CD4-positive, alpha-beta T cell treated with Interleukin-15 for 1 hour (primary cell): ENCODE data around the gene RNF112.
"Not testable (repeated sequence)": the region's sequence is repeated elsewhere in the genome, so short reads cannot be mapped to it uniquely, and the experiment has no call there.

Experiments used
- DNase-seq: peaks from one replicate; pipeline ENCODE4 v3.0.0-alpha.2; 2020

Gene RNF112

DNA sequence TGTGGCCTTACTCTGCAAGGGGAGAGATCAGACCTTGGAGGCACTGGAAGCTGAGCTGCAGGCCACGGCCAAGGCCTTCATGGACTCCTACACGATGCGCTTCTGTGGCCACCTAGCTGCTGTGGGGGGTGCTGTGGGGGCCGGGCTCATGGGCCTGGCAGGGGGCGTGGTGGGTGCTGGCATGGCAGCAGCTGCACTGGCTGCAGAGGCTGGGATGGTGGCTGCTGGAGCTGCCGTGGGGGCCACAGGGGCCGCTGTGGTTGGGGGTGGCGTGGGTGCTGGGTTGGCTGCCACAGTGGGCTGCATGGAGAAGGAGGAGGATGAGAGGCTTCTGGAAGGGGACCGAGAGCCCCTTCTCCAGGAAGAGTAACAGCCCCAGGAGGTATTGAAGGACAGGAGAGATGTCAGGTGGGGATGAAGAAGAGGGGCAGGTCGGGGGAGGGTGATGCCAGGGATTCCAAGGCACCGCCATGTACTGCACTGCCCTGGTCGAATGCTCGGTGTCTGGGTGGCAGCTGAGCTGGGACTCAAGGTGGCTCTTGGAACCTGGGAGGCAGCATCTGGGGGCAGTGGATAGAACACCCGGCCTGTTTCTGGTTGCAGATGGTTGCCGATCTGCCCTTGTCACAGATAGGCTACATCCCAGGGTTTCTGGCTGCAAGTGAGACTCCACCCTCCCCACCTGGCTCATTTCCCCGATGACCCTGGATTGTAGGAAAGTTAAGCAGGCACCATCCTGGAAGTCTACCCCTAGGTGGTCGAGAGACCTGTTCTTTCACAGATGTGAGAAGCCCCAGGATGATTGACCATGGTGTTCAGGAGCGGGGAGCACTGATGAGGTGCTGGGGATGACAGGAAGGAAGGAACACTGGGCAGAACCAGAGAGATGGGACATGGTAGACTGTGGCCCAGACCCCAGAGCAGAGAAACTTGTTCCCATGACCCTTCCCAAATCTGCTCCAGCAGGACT lies 5.1 kb downstream of the RNF112 start:
- DNase-seq = no peak

DNA sequence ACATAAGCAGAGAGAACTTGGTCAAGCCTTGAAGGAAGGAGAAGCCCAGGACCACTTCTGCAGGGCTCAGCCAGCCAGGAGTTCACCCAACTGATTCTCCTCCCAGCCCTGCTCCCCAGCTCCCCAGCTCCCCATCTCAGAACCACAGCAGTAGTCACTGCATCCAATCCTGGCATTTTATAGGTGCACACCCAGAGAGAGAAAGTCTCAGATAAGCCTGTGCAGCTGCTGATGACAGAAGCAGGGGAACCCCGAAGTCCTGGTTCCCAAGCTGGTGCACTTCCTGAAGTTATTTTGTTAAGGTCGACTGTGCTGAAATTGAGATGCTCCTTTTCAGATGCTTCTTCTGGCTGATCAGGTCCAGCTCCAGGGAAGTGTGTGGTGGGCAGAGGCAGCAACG lies 6.6 kb downstream of the RNF112 start:
- no peak for DNase-seq

DNA sequence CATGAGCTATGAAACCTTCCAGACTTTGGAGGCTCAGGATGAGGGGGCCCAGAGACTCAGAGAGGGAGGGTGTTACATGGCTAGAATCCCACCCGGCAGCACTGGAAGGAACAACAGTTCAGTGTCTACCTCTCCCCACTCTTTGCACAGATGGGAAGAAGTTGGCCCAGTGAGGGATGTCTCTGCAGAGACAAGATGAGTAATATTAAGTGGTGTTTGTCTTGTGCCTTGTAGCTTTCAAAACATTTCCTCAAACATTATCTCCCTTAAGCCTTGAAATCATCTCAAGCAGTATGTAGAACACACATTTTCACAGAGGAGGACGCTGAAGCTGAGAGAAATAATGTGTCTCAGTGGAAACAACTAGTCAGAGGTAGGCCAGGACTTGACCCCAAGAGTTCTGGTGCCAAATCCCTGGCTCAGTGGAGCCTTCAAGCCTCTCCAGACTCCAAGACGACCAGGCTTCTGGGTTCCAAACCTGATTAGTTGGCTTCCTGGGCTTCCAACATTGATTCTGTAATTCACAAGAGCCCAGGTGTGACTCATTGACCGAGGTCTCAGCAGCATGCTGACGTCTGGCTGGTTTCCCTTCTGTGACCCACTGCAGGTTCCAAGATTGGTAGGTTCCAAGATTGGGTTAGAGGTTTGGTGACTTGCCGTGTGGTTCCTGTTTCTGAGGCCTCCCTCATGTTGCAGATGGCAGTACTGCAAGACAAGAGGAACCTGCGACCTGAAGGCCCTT lies 7.4 kb downstream of the RNF112 start:
- peak; percentile 48 for DNase-seq

DNA sequence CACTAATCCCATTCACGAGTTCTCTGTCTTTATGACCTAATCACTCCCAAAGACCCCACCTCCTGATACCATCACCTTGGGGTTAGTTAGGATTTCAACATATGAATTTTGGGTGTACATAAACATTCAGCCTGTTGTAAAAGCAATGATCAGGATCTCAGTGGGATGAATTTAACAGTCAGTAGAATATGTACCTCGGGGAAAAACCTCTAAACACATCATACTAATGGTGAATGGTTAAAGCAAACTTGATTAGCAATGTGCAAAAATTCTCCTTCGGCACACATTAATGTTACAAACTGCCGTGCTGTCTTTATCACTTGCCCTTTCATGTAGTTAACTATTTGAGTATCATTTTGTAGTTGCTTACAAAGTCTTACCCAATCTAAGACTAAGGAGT lies 10.2 kb downstream of the RNF112 start:
- DNase-seq = no peak

DNA sequence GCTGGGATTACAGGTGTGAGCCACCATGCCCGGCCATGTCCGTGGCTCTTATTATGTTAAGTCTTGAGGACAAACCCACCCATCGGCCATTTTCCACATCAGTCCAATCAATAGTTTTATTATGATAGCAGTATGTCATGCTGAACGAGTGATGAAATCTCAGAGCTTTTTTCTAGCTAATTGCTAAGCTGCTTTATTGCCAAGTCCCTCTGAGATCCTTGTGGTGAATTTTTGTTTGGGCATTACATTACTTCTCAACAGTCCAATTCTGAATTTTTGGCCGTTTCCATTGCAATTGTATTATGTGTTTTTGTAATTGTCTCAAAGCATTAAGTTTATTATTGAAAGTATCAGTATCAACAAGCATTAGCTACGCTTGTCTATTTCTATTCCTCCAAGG lies 10.9 kb downstream of the RNF112 start:
- DNase-seq = no peak

DNA sequence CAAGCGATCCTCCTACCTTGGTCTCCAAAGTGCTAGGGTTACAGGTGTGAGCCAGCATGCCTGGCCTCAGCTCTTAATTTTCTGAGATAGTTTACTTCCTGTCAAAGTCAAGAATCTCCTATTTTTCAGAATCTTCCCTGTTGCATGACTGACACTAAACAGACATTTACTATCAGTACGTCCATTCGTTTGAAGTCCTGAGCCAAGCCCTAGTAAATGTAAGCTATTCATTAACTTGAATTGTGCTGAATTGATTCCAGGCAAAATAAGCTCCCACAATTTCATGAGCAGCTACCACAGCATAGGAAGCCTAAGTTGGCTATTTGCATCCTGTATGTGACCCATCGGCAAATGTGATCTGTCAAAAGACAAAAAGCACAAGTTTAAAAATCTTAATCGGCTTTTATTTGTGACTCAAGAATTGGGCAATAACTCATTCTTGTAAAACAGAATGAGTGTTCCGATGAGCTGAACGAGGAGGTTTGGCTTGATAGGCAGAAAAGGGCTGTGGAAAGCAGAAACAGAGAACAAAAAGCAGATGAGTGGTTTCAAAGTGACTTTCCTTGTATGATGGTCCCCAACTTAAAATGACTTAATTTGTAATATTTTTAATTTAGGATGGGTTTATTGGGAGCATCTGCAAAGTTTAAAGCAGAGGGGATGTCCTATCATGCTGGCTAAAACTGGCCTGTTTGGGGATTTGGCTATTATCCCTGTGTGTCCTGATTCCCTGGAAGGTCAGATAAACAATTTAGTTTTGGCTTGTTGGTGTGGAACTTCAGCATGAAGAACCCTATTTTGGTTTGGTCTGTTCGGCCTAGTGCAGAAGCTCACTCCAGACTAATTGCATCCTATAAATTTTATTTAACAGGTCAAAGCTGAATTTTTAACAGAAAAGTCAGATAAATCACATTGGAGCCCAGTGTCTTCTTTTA lies 14.2 kb downstream of the RNF112 start:
- no peak for DNase-seq

DNA sequence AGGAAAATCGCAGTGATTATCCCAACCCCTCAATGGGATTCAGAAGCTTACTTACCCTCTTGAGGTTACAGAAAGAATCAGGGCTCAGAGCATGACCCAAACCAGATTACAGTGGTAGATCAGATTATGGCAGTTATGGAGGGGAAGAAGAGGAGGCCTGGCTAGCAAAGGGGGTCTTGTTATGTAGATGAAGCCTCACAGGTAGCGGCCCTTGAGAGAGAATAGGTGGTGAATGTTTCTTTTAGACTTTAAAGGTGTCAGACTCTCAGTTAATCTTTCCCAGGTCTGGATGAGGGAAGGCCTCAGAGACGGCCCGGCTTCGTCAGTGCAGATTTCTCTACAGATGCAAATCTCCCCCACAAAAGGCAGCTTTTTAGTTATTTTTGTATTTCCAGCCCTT lies 15.6 kb downstream of the RNF112 start:
- DNase-seq = no peak

DNA sequence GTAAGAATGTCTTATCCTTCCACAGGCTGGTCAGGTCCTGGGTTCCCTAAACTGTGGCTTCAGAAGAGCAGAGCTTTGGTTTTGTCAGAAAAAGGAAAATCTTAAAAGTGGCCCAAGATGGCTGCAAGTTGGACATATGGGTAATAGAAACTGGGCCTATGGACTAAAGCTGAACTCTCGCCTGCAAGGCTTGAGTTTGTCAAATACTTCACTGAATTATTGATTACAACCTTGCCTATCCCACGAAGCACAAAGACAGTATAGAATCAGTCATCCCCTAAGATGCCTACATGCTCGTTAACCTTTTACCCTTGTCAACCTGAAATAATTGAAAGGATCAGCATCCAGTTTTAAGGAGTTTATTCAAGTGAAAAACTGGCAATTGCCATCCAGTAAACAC lies 20.7 kb downstream of the RNF112 start:
- no peak for DNase-seq

DNA sequence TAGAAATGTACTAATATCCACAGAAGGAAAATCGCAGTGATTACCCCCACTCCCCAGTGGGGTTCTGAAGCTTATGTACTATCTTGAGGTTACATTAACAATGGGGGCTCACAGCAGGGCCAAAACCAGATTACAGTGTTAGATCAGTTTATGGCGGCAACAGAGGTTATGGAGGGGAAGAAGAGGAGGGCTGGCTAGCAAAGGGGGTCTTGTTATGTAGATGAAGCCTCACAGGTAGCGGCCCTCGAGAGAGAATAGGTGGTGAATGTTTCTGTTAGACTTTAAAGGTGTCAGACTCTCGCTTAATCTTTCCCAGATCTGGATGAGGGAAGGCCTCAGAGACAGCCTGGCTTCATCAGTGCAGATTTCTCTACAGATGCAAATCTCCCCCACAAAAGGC lies 22.2 kb downstream of the RNF112 start:
- no peak for DNase-seq

DNA sequence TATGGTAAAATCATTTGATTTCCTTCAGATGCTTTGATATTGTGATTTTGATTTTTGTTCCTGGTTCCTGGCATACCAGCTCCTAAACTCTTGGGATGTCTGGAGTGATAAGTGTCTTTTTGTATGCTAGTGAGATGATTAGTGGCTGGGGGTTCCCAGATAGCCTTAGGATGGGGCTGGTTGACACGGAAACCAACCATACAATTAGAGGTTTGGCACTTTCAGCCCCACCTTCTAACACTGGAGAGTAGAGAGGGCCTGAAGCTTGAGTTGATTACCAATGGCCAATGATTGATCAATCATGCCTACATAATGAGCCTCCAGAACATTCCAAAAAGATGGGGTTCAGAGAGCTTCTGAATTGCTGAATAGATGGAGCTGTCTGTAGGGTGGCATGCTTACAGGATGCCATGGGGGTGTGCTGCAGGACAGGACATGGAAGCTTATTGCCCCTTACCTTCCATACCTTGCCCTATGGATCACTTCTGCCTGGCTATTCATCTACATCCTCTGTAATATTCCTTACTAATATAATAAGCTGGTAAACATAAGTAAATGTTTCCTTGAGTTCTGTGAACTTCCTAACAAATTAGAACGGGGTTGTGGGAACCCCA lies 22.8 kb downstream of the RNF112 start:
- DNase-seq = no peak

DNA sequence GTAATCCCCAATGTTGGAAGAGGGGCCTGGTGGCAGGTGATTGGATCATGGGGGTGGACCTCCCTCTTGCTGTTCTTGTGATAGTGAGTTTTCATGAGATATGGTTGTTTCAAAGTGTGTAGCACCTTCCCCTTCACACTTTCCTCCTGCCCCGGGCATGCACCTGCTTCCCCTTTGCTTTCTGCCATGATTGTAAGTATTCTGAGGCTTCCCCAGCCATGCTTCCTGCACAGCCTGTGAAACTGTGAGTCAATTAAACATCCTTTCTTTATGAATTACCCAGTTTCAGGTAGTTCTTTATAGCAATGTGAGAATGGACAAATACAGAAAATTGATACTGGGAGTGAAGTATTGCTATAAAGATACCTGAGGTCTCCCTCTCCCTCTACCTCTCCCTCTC lies 29.4 kb downstream of the RNF112 start:
- no peak for DNase-seq

DNA sequence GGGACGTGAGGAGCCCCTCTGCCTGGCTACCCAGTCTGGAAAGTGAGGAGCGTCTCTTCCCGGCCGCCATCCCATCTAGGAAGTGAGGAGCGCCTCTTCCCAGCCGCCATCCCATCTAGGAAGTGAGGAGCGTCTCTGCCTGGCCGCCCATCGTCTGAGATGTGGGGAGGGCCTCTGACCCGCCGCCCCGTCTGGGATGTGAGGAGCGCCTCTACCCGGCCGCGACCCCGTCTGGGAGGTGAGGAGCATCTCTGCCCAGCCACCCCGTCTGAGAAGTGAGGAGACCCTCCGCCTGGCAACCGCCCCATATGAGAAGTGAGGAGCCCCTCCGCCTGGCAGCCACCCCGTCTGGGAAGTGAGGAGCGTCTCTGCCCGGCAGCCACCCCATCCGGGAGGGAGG lies 30.3 kb downstream of the RNF112 start:
- not testable (repeated sequence) for DNase-seq

DNA sequence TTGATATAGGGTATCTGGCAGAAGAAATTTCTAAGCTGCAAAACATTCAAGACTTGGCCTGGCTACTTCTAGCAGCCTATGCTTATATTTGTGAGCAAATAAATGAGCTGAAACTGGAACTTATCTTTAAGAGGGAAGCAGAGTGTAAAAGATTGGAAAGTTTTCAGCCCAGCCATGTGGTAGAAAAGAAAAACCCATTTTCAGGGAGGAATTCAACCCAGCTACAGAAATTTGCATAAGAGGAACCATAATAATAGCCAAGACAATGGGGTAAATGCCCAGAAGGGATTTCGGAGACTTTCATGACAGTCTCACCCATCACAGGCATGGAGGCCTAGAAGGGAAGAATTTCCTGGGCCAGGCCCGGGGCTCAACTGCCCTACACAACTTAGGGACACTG lies 31.7 kb downstream of the RNF112 start:
- no peak for DNase-seq

DNA sequence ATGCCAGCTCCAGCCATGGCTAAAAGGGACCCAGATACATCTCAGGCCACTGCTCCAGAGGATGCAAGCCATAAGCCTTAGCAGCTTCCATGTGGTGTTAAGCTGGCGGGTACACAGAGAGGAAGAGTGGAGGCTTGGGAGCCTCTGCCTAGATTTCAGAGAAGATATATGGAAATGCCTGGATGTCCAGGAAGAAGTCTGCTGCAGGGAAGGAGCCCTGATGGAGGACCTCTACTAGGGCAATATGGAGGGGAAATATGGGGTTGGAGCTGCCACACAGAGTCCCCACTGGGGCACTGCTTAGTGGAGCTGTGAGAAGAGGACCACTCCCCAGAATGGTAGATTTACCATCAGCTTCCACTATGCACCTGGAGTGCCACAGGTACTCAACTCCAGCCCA lies 32.1 kb downstream of the RNF112 start:
- no peak for DNase-seq

DNA sequence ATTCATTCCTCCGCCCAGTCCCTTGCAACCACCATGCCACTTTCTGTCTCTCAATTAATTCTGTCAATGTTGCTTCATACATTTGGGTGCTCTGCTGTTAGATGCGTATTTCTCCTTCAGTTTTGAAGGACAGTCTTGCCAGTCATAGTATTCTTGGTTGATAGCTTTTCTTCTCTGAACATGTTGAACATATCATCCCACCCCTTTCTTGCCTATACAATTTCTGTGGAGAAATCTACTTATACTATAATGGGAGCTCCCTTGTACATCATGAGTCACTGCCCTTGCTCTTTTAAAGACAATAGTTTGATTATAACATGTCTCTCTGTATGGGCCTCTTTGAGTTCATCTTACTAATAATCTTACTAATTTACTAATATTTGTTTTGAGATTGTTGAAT lies 34.1 kb downstream of the RNF112 start:
- no peak for DNase-seq

DNA sequence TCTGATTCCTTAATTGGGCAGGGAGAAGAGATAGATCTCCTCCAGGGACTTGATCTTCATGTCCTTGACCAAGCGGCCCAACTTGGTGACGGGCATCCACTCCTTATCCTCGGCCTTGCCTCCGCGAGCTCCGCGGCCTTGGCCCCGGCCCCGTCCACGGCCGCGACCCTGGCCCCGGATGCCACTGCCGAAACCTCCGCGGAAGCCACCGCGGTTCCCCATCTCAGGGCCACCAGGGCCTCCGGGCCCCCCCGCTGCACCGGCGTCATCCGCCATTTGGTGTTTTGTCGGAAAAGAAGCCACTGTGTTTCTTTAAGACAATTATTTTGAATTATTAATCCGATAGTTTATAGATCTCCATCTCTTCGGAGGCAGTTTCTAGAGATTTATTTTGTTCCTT lies 35.5 kb downstream of the RNF112 start:
- not testable (repeated sequence) for DNase-seq

DNA sequence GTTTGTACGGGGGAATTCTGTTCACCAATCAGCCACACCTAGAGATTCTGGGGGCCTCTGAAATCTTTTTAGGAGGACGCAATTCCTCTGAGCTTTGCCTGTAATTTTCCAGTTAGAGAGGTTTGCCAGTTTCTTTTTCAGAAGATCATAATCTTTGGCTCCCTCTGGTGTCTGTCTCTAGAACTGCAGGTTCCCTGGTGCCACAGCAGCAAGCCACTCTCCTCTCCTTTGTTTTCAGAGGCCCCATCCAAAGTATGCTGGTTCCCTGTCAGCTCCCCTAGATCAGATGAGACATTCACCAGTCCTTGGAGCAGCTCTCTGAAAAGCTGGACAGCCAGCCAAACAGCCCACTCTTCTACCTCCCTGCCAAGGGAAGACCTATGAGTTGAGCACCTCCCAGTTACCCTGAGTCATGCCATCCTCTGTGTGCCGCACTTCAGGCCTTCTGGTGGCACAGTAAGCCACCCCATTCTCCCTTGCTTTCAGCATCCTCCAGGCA lies 36.1 kb downstream of the RNF112 start:
- peak; percentile 47 for DNase-seq

DNA sequence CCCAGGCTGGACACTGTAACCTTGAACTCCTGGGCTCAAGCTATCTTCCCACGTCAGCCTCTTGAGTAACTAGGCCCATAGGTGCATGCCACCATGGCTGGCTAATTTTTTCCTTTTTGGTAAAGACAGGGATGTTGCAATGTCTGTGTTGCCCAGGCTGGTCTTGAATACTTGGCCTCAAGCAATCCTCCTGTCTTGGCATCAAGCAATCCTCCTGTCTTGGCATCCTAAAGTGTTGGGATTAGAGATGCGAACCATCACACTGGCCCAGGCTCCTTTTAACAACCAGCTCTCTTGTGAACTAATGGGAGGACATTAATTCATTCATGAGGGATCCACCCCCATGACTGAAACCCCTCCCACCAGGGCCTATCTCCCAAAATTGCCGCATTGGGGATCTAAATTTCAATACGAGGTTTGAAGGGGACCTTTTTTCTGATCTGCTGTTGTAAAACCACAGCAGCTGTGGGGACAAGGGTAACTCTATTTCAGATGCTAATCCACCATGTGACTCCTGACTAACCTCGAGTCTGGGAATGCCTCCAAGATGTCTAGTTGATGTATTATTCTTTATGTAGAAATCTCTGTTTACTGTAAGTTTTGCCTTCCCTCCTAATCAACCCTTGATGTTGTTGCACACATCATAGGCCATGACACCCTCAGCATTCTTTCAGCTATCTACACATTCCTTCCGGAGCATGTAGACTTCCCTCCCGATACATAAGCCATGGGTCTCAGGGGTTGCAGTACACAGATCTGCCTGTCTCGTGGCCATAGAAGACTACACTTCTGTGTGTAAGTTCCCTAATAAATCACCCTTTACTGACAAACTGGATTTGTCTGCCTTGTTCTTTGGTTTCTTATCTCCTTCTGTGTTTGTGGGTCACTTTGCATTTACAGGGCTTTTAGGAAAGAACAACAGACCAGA lies 37.6 kb downstream of the RNF112 start:
- no peak for DNase-seq

DNA sequence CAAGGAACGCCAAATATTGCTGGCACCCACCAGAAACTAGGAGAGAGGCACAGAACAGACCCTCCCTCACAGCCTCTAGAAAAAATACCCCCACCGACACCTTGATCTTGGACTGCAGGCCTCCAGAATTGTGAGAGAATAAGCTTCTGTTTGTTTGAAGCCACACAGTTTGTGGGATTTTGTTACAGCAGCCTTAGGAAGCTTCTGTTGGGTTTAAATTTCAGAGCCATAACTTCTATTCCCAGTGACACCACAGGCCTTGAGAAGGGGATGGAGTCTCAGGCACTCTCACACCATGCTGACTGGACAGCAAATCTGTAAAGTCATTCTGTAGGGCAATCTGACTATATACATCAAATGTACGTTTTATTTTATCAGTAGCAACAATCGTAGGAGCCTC lies 38.6 kb downstream of the RNF112 start:
- no peak for DNase-seq

DNA sequence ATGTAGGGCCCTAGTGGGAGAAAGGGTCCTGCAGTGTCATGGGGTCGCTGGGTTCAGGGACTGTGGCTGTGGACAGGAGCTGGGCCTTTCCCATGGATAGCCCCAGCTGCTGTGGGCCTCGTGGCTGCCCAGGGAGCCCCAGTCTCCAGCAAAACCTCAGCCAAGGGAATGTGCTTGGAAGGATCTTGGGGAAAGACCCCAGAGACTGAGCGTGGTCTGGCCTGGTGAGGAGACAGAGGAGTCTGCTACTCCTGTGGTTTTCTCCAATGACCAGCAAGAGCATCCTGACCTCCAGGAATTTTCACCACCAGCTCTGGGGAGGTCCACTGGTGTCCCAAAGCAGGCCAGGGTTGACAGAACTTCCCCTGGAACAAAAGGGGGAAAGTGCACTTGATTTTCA lies 42.3 kb downstream of the RNF112 start:
- no peak for DNase-seq

DNA sequence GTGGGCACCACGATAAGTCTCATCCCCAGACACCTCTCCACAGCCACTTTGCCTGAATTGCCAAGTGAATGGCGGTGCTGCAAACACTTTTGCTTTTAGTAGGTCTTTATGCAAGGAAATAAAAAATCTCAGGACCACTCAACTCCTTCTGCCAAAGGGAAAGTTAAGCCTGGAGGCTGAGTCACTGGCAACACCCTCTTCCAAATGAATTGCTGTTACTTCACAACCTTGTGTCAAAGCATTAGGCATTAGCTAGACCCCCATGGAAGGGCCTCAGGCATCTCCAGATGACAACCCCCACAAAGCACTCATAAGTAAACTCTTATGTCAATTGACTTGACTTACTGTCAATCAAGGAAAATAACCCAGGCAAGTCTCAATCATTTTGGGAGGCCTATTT lies 43.0 kb downstream of the RNF112 start:
- DNase-seq = no peak
